GM19463 (cell line): Measurements from ENCODE around the gene RAET1E.
A peak's percentile ranks its signal among the peaks of the same experiment; 100 is the strongest.
"Not testable (repeated sequence)": the region's sequence is repeated elsewhere in the genome, so short reads cannot be mapped to it uniquely, and the experiment has no call there.

ENCODE experiments used
- ATAC-seq: cut with Tn5 transposase; IDR thresholded peaks from one replicate; pipeline ENCODE4 v1.9.1; 2021; ENCODE audit warnings: mild to moderate bottlenecking, moderate library complexity; ENCODE audit not compliant: unreplicated experiment

RAET1E gene, protein sequence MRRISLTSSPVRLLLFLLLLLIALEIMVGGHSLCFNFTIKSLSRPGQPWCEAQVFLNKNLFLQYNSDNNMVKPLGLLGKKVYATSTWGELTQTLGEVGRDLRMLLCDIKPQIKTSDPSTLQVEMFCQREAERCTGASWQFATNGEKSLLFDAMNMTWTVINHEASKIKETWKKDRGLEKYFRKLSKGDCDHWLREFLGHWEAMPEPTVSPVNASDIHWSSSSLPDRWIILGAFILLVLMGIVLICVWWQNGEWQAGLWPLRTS

GRCh38 chr6:149897855-149898744, at the start of gene RAET1E:
Gene RAET1E (minus strand): TSS chr6:149898113. CDS start chr6:149890901, 7,212 bp downstream.
- no peak for ATAC-seq

DNA sequence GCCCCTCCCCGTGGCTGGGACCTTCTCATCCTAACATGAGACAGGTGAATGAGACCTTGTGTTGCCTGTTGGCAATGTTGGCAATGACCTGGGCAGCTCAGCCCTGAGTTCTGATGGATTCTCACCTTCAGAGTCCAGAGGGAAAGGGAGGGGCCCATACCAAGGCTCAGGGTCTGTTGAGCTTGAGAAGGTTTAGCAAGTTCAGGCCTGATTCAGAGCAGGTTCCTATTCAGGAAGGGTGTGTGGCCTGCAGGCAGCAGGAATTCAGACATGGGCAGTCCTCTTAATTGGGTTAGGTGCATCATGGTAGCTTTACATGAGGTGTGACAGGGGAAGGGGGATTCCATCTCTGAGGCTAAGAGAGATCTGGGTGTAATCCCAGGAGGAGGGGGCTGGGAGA, 49.6 kb upstream of the RAET1E start:
- ATAC-seq: not testable (repeated sequence)

GRCh38 chr6:149946631-149947030, 48.7 kb upstream of the RAET1E start:
- not testable (repeated sequence) for ATAC-seq

DNA sequence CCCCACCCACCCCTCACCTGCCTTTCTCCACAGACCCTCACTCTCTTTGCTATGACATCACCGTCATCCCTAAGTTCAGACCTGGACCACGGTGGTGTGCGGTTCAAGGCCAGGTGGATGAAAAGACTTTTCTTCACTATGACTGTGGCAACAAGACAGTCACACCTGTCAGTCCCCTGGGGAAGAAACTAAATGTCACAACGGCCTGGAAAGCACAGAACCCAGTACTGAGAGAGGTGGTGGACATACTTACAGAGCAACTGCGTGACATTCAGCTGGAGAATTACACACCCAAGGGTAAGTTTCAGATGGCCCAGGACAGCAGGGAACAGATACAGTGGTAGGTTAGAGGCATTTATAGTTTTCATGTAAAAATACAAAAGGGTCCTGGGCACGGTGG, 47.4 kb upstream of the RAET1E start:
- ATAC-seq: not testable (repeated sequence)

DNA sequence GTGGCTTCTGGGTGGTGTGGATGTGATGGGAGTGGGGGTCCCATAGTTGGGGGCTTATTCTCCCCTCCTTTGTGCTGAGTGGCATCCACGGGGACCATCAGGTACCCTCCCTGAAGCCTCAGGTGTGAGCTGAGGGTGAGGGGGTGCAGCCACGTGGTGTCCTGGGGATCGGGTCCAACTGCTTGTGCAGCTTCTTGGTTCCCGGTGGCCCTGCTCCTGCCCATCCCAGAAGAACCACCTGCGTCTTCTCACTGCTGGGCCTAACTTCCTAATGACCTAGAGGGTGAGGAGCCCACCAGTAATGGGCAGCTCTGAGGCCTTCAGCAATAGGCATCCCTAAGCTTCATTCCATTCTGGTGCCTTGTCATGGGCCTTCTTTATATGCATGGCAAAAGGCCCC, 45.4 kb upstream of the RAET1E start:
- not testable (repeated sequence) for ATAC-seq

GRCh38 chr6:149942461-149942829, 44.5 kb upstream of the RAET1E start:
- ATAC-seq: no peak

GRCh38 chr6:149941583-149942460, 43.9 kb upstream of the RAET1E start, which contains the start of gene ULBP2:
Gene ULBP2 (plus strand): TSS chr6:149942014. CDS start chr6:149942073, 59 bp downstream.
- no peak for ATAC-seq

GRCh38 chr6:149940672-149940982, 42.7 kb upstream of the RAET1E start:
- no peak for ATAC-seq

DNA sequence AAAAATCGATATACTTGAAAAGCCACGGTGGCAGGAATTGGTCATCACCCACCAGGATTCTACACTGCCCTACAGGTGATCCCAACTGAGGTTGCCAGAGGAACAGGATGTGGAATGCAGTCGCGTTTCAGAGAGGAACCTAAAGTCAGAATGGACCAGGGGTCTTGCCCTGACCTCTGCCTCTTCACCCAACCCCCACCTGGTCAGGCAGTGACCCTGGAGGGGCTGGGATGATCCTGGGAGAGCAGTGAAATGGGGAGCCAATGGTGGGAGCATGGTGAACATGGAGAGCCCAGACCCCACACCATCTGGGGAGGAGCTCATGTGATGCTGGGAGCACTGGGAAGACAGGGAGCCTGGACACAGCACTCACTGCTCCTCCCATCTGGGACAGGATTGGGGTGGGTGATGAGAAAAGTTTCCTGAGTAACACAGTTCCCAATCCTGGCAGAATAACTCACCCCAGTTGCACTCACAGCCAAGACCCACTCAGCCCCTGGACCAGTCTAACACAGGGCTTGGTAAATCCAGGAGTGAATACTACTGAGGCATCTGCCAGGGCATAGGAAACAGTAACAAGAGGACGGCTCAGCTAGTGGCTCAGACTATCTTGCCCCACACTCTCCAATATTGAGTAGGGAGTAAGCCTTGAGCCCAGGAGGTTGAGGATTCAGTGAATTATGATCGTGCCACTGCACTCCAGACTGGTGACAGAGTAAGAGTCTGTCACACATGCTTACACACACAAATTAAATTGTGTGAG, 42.2 kb upstream of the RAET1E start:
- ATAC-seq: no peak

GRCh38 chr6:149939356-149939648, 41.4 kb upstream of the RAET1E start:
- no peak for ATAC-seq

DNA sequence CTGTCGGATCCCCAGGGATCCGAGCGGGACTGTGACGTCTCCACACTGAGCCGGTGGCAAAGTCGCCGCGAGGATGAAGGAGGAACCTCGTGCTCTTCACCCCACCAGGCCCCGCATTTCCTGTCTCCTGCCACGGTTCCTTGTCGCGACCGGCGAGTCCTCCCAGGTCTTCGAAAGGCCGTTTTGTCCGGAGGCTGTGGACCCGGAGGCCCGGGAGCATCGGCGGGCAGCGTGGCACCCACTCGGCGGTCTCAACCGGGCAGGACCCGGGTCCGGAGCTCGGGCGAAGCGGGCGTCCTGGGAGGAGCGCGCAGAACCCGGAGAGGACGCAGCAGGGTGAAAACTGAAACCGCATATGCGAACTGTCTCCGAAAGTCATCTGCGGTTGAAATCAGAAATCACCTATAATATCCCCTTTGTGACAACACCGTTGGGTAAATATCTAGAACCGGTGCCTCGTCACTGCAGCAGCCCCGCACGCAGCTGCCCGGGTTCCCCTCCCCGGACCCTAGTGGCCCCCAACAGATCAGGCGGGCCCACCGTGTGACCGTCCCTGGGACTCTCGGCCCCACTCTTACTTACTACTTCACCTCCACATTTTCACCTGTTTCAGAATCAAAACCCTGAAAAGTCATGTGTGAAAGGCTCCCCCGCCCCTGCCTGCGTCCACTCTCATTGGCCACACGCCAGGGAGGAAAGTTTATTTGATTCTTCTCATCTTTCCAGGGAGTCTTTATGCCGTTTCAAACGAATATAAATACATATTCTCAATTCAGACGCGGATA, 40.9 kb upstream of the RAET1E start:
- peak; percentile 76 for ATAC-seq

- ATAC-seq: not testable (repeated sequence)
Observed at GRCh38 chr6:149938013-149938570, 40.2 kb upstream of the RAET1E start.

GRCh38 chr6:149936743-149937142, 38.8 kb upstream of the RAET1E start:
- ATAC-seq: no peak

GRCh38 chr6:149935668-149936067, 37.8 kb upstream of the RAET1E start:
- ATAC-seq: no peak

DNA sequence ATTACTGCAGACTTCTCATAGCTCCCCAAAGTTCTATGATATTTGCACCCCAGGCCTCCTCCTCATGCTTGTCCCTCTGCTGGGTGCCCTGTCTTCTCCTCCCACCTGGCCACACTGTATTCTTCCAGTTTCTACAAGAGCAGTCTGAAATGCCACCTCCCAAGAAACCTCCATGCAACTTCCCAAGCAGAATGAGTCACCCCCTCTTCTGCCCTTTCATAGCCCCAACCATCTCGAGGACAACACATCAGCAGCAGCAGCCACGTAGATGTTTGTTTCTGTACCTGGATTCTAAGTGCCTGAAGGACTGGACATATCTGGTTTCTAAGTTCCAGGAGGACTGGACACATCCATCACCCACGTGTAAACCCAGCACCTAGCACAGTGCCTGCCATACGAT, 37.3 kb upstream of the RAET1E start:
- no peak for ATAC-seq

- no peak for ATAC-seq
Observed at GRCh38 chr6:149934249-149935156, 36.6 kb upstream of the RAET1E start.

GRCh38 chr6:149933461-149933860, 35.5 kb upstream of the RAET1E start:
- ATAC-seq: no peak

DNA sequence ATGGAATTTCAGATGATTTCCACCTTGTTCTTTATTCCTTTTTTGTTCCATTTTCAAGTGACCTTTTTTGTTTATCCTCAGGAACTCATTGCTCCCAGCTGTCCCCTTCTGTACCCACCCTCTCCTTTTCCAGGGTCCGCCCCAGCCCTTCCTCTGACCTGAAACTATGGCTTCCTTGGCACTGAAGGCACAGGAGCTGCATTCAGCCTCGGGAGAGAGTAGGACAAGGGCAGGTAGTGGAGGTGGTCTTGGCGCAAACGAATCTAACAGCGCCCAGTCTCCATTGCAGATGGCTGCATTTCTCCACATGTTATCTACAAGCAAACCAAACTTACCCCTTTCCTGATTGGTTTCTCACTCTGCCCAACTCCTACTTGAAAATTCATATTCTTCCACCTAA, 35.1 kb upstream of the RAET1E start:
- ATAC-seq: no peak

DNA sequence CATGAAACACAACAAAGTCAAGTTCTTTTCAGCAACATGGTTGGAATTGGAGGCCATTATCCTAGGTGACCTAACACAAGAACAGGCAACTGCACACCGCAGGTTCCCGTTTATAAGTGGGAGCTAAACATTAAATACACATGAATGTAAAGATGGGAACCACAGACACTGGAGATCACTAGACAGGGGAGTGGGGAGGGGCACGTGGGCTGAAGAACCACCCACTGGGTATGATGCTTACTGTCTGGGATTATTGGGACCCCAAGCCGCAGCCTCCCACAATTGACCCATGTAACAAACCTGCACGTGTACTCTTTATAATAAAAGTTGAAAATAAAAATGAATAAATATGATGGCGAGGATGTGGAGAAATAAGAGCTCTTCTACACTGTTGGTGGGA, 33.6 kb upstream of the RAET1E start:
- ATAC-seq: no peak
